Raji (cell line): ENCODE results near the gene STUB1.

Experiments
- POLR2A ChIP-seq: IDR thresholded peaks from 2 replicates; pipeline ENCODE4 v1.6.1; 2011; ENCODE audit warnings: low read depth, low read length, control low read depth; ENCODE audit not compliant: insufficient read depth

The STUB1 gene

GRCh38 chr16:678858-679813, 1.1 kb upstream of the STUB1 start:
- TF ChIP-seq POLR2A: no peak

- TF ChIP-seq POLR2A: no peak
Measured at GRCh38 chr16:680625-680945, 375 bp downstream of the STUB1 start.

- no peak for TF ChIP-seq POLR2A
Measured at GRCh38 chr16:680967-681745, 946 bp downstream of the STUB1 start.

GRCh38 chr16:681746-682427, 1.7 kb downstream of the STUB1 start:
- 0 out of 2 replicates have a peak, but pooled peaks have one; percentile 41 for TF ChIP-seq POLR2A

GRCh38 chr16:682493-683395, 2.5 kb downstream of the STUB1 start:
- peak; percentile 45 for TF ChIP-seq POLR2A

GRCh38 chr16:683396-684070, 3.3 kb downstream of the STUB1 start:
- no peak for TF ChIP-seq POLR2A

GRCh38 chr16:684071-684794, 4.0 kb downstream of the STUB1 start, which contains the start of gene JMJD8:
Gene JMJD8 (minus strand): TSS chr16:684334. CDS start chr16:684319, 15 bp downstream.
- peak; percentile 89 for TF ChIP-seq POLR2A

GRCh38 chr16:684961-685696, 4.9 kb downstream of the STUB1 start:
- no peak for TF ChIP-seq POLR2A

GRCh38 chr16:685967-686366, 5.8 kb downstream of the STUB1 start:
- TF ChIP-seq POLR2A: no peak

GRCh38 chr16:686459-687260, 6.5 kb downstream of the STUB1 start:
- TF ChIP-seq POLR2A: no peak

GRCh38 chr16:687499-687898, 7.3 kb downstream of the STUB1 start:
- TF ChIP-seq POLR2A: no peak
